ENCODE measurements around the gene ANKRD17.

DNA sequence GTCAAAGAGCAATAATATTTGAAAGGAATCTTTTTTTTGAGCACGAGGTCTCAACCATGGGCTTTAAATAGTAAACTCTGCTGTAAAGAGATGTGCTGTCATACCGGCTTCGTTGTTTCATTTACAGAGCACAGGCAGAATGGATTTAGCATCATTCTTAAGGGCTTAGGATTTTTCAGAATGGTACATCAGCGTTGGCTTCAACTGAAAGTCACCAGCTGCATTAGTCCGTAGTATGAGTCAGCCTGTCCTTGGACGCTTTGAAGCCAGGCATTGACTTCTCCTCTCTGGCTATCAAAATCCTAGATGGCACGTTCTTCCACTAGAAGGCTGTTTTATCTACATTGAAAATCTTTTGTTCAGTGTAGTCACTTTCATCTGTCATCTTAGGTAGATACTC, 212.7 kb downstream of the ANKRD17 start:
- TF ChIP-seq YY1 (IDR thresholded peaks at IDR 0.05; ENCODE audit: insufficient read depth, insufficient read length) (no peak), SUZ12 (IDR thresholded peaks at IDR 0.05; ENCODE audit: extremely low read depth, insufficient read depth, insufficient read length) (no peak), ZNF274 (IDR thresholded peaks at IDR 0.05; ENCODE audit: low read depth, low read length) (no peak)

Data from NT2/D1 (cell line).